Fibroblast of lung (primary cell): ENCODE results near the gene DMGDH. TPM values are rescaled to one million over a fixed set of nuclear protein-coding genes. Genes with fewer than 3 reads are reported as not detected.

Source experiments
- DNase-seq, 2 donors: peaks; one replicate each; pipeline versions ENCODE4 v3.0.0 to v3.0.0-alpha.2; 2010; ENCODE audit warnings: low read depth in 2 of 2
- H2AFZ ChIP-seq: 2 replicates; pipeline ENCODE4 v1.5.1; 2012; ENCODE audit warnings: low read length, control low read depth, inconsistent platforms
- H3K27ac ChIP-seq: 2 replicates; pipeline ENCODE4 v1.5.1; 2011; ENCODE audit warnings: low read length, control low read depth; ENCODE audit not compliant: insufficient read depth
- H3K27me3 ChIP-seq: 2 replicates; pipeline ENCODE4 v1.5.1; 2011; ENCODE audit warnings: mild to moderate bottlenecking, low read length; ENCODE audit not compliant: control insufficient read depth, insufficient read depth
- H3K36me3 ChIP-seq: 2 replicates; pipeline ENCODE4 v1.5.1; 2011; ENCODE audit warnings: low read length; ENCODE audit not compliant: control insufficient read depth, insufficient read depth
- H3K4me1 ChIP-seq: 2 replicates; pipeline ENCODE4 v1.5.1; 2011; ENCODE audit warnings: low read length; ENCODE audit not compliant: control insufficient read depth, insufficient read depth; ENCODE audit errors: extremely low read depth
- H3K4me2 ChIP-seq: 2 replicates; pipeline ENCODE4 v1.5.1; 2011; ENCODE audit warnings: low read length, control low read depth; ENCODE audit not compliant: insufficient read depth; ENCODE audit errors: extremely low read depth
- H3K4me3 ChIP-seq, 4 experiments: fragments of 200-600 bp in 1 of 4; sonication (generic) in 1 of 4; replicated peaks in 1 of 4; 2 replicates each; pipeline ENCODE4 v1.5.1; 2011 to 2016; ENCODE audit warnings: low read length in 4 of 4, low read depth in 3 of 4, mild to moderate bottlenecking in 3 of 4, control low read depth in 2 of 4, inconsistent platforms in 1 of 4, mixed read lengths in 1 of 4; ENCODE audit not compliant: insufficient read depth in 1 of 4; ENCODE audit errors: control extremely low read depth in 1 of 4
- H3K79me2 ChIP-seq: 2 replicates; pipeline ENCODE4 v1.5.1; 2012; ENCODE audit warnings: mild to moderate bottlenecking, low read length, inconsistent platforms; ENCODE audit not compliant: control insufficient read depth, insufficient read depth
- H3K9ac ChIP-seq: 2 replicates; pipeline ENCODE4 v1.5.1; 2011; ENCODE audit warnings: mild to moderate bottlenecking, low read length, control low read depth; ENCODE audit not compliant: insufficient read depth
- H3K9me3 ChIP-seq: 2 replicates; pipeline ENCODE4 v1.5.1; 2012; ENCODE audit warnings: low read depth, low read length; ENCODE audit not compliant: control insufficient read depth, insufficient read depth
- H4K20me1 ChIP-seq: 2 replicates; pipeline ENCODE4 v1.5.1; 2011; ENCODE audit warnings: low read length; ENCODE audit not compliant: control insufficient read depth, insufficient read depth; ENCODE audit errors: extremely low read depth
- CTCF ChIP-seq, 2 donors: IDR thresholded peaks in 1 of 2; conservative IDR thresholded peaks in 1 of 2; 1 replicate in 1 of 2; 2 replicates in 1 of 2; pipeline ENCODE4 v1.5.1; 2011 to 2012; ENCODE audit warnings: low read length in 2 of 2, control low read depth in 1 of 2, inconsistent platforms in 1 of 2, low read depth in 1 of 2, mild to moderate bottlenecking in 1 of 2
- EZH2 ChIP-seq: IDR thresholded peaks from 2 replicates; pipeline ENCODE4 v1.5.1; 2012; ENCODE audit warnings: low read length, control low read depth, mild to moderate bottlenecking; ENCODE audit errors: missing control alignments
- polyA plus RNA-seq, 2 donors: library from polyadenylated mRNA; depleted of rRNA in 1 of 2; stranded (reverse) in 1 of 2; unstranded in 1 of 2; fragments of >200 nt; gene quantifications; 2 replicates each; pipeline ENCODE4 v1.2.1, GENCODE V29; 2011 to 2012; ENCODE audit warnings: missing spikeins in 1 of 2
- total RNA-seq: library from RNA; depleted of rRNA; stranded (reverse); fragments of >200 nt; gene quantifications from 2 replicates; pipeline ENCODE4 v1.2.1, GENCODE V29; 2014

The DMGDH gene
- total and polyA plus RNA-seq, 2 donors (not counting 1 experiment from before 2014, with no cell fraction given): 0.89 to 7.9 TPM

- Histone ChIP-seq H3K27me3 (no peaks in the 10 kb centered on the region), H4K20me1 (no peaks in the 10 kb centered on the region), H3K4me2 (no peak overlapping the region), H3K4me3 (no peak overlapping the region), H3K9ac (no peak overlapping the region), H3K4me1 (no peaks in the 10 kb centered on the region), H2AFZ (no peak overlapping the region), H3K79me2 (no peaks in the 10 kb centered on the region), H3K27ac (no peak overlapping the region), H3K36me3 (no peaks in the 10 kb centered on the region), H3K9me3 (no peaks in the 10 kb centered on the region)
- no peak for DNase-seq
- TF ChIP-seq CTCF (conservative IDR thresholded peaks at IDR 0.05 in 1 of 2, IDR thresholded peaks at IDR 0.05 in 1 of 2; ENCODE audit: low read depth in 1 of 2, low read length in 2 of 2): no peak
- TF ChIP-seq EZH2: no peak
These were observed 34.2 kb downstream of the DMGDH start for GRCh38 chr5:79035237-79035636.

- no peaks in the 10 kb centered on the region for H3K79me2 ChIP-seq
- H3K27ac ChIP-seq: no peak overlapping the region
- no peaks in the 10 kb centered on the region for H4K20me1 ChIP-seq
- H3K4me2 ChIP-seq: no peak overlapping the region
- H2AFZ ChIP-seq: no peak overlapping the region
- no peaks in the 10 kb centered on the region for H3K36me3 ChIP-seq
- no peaks in the 10 kb centered on the region for H3K27me3 ChIP-seq
- H3K4me3 ChIP-seq: no peak overlapping the region
- H3K9me3 ChIP-seq: no peaks in the 10 kb centered on the region
- no peak overlapping the region for H3K9ac ChIP-seq
- no peak for DNase-seq
- TF ChIP-seq EZH2 (no peak), CTCF (conservative IDR thresholded peaks at IDR 0.05 in 1 of 2, IDR thresholded peaks at IDR 0.05 in 1 of 2; ENCODE audit: low read depth in 1 of 2, low read length in 2 of 2) (no peak)
- no peaks in the 10 kb centered on the region for H3K4me1 ChIP-seq
These were observed 36.7 kb downstream of the DMGDH start for GRCh38 chr5:79032782-79033181.

- DNase-seq: peak in 1 of 2 donors; percentile 35
- TF ChIP-seq EZH2 (no peak), CTCF (conservative IDR thresholded peaks at IDR 0.05 in 1 of 2, IDR thresholded peaks at IDR 0.05 in 1 of 2; ENCODE audit: low read depth in 1 of 2, low read length in 2 of 2) (no peak)
- no peaks in the 10 kb centered on the region for H3K27me3 ChIP-seq
- H3K79me2 ChIP-seq: no peaks in the 10 kb centered on the region
- H3K4me2 ChIP-seq: no peak overlapping the region
- no peak overlapping the region for H2AFZ ChIP-seq
- no peaks in the 10 kb centered on the region for H4K20me1 ChIP-seq
- H3K4me1 ChIP-seq: no peaks in the 10 kb centered on the region
- H3K27ac ChIP-seq: no peak overlapping the region
- H3K9me3 ChIP-seq: no peaks in the 10 kb centered on the region
- no peaks in the 10 kb centered on the region for H3K36me3 ChIP-seq
- H3K4me3 ChIP-seq: no peak overlapping the region
- H3K9ac ChIP-seq: no peak overlapping the region
These were observed 37.3 kb downstream of the DMGDH start for GRCh38 chr5:79032031-79032695.
